Femur (tissue), 1 donor: ENCODE results near the gene ITCH.

Experiments
- DNase-seq: peaks from one replicate; pipeline ENCODE4 v3.0.0-alpha.2; 2017

The ITCH gene

GRCh38 chr20:34560141-34560523 lies 197.1 kb downstream of the ITCH start:
- no peak for DNase-seq

DNA sequence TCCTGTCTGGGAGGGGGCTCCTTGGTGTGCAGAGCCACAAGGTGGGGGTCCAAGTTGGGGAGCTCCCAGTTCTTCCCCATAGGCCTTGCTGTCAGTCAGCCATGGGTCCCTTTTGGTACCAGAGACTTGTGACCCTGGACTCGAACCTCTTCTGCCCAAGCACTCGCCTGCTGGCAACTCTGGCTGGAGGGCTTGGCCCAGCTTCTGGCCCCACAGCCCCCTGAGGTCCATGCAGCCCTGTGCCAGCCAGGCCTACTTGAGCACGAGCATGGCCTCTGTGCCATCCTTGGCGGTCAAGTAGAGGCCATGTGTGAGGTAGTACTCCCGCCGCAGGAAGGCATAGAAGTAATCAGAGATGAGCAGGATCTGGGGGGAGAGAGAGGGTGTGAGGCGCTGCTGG lies 197.5 kb downstream of the ITCH start:
- DNase-seq, result no peak
